OCI-LY7 (cell line): ENCODE measurements around the gene ADRB1. TPM values are rescaled to one million over a fixed set of nuclear protein-coding genes. Genes with fewer than 3 reads are reported as not detected.

Experiments
- BruUV-seq: library from RNA; stranded (reverse); fragments of 400-500 nt; replicated peaks from 2 replicates; lab custom pipeline; 2021; lab: Mats Ljungman, UMichigan
- CTCF ChIA-PET: fragments of 300-600 bp; sonication (Branson Sonifier 250); formaldehyde crosslinking; loops from one replicate; lab custom pipeline; 2022; ENCODE audit warnings: antibody characterized with exemption; ENCODE audit not compliant: unreplicated experiment; lab: Charles Lee
- POLR2A ChIA-PET: fragments of 300-600 bp; sonication (Branson Sonifier 250); formaldehyde crosslinking; loops from one replicate; lab custom pipeline; 2022; ENCODE audit warnings: antibody characterized with exemption; lab: Charles Lee
- DNase-seq: peaks from one replicate; pipeline ENCODE4 v3.0.0-alpha.2; 2015; ENCODE audit warnings: low spot score
- H2AFZ ChIP-seq: fragments of 200-600 bp; sonication (generic), shearing (Covaris generic); 2 replicates; pipeline ENCODE4 v1.6.1; 2014; ENCODE audit warnings: mild to moderate bottlenecking, antibody characterized with exemption, low read length, moderate library complexity
- H3K27ac ChIP-seq: fragments of 200-600 bp; sonication (generic); 2 replicates; pipeline ENCODE4 v1.5.1; 2014; ENCODE audit warnings: mixed run types, low read depth, mild to moderate bottlenecking, moderate library complexity, low read length, inconsistent platforms; ENCODE audit not compliant: poor library complexity, severe bottlenecking
- H3K36me3 ChIP-seq: fragments of 200-600 bp; sonication (generic); 2 replicates; pipeline ENCODE4 v1.6.1; 2014; ENCODE audit warnings: mild to moderate bottlenecking, antibody characterized with exemption, low read length, moderate library complexity, mixed read lengths; ENCODE audit not compliant: insufficient read depth
- H3K4me1 ChIP-seq: fragments of 200-600 bp; sonication (generic); 2 replicates; pipeline ENCODE4 v1.5.1; 2014; ENCODE audit warnings: mild to moderate bottlenecking, low read length; ENCODE audit not compliant: insufficient read depth, poor library complexity, severe bottlenecking
- H3K4me2 ChIP-seq: fragments of 200-600 bp; sonication (generic); 2 replicates; pipeline ENCODE4 v1.6.1; 2014; ENCODE audit warnings: mild to moderate bottlenecking, low read length
- H3K4me3 ChIP-seq: fragments of 200-600 bp; sonication (generic); 2 replicates; pipeline ENCODE4 v1.5.1; 2014; ENCODE audit warnings: mild to moderate bottlenecking, low read depth, low read length; ENCODE audit not compliant: poor library complexity, severe bottlenecking
- H3K79me2 ChIP-seq: fragments of 200-600 bp; sonication (generic); 2 replicates; pipeline ENCODE4 v1.6.1; 2016; ENCODE audit warnings: low read depth, mild to moderate bottlenecking, low read length, moderate library complexity, mixed read lengths; ENCODE audit not compliant: insufficient read depth
- H3K9me2 ChIP-seq: fragments of 200-600 bp; sonication (generic); 2 replicates; pipeline ENCODE4 v1.6.1; 2016; ENCODE audit warnings: mild to moderate bottlenecking, low read length, mixed read lengths; ENCODE audit not compliant: insufficient read depth
- H3K9me3 ChIP-seq: fragments of 200-600 bp; sonication (generic); 2 replicates; pipeline ENCODE4 v1.6.1; 2014; ENCODE audit warnings: mild to moderate bottlenecking, mixed run types, low read length, mixed read lengths
- H4K20me1 ChIP-seq: fragments of 200-600 bp; sonication (generic); 2 replicates; pipeline ENCODE4 v1.6.1; 2014; ENCODE audit warnings: mild to moderate bottlenecking, antibody characterized with exemption, low read length, moderate library complexity, mixed read lengths; ENCODE audit not compliant: insufficient read depth
- EZH2phosphoT487 ChIP-seq: fragments of 200-600 bp; sonication (generic); IDR thresholded peaks from 2 replicates; pipeline ENCODE4 v1.6.1; 2018; ENCODE audit warnings: low read depth, borderline replicate concordance, mild to moderate bottlenecking, mixed run types, antibody characterized with exemption, low read length, moderate library complexity, mixed read lengths
- intact Hi-C: fragments of 100-400 bp; cut with micrococcal nuclease; formaldehyde crosslinking; loops from one replicate; pipeline ENCODE4 v1.10.0; 2022; ENCODE audit not compliant: unreplicated experiment
- total RNA-seq, 2 experiments: library from RNA; depleted of rRNA in 1 of 2; stranded (reverse); fragments of >200 nt in 1 of 2; shearing (Covaris generic) in 1 of 2; gene quantifications; 2 replicates each; pipeline ENCODE4 v1.2.3, GENCODE V29; 2014 to 2022
- TF ChIP-seq, protein P1 (sequence below): fragments of 200-600 bp; sonication (generic); conservative IDR thresholded peaks from 2 replicates; pipeline ENCODE4 v1.5.1; 2014; ENCODE audit warnings: mild to moderate bottlenecking, antibody characterized with exemption, low read length, moderate library complexity, mixed read lengths

The ADRB1 gene
- total RNA-seq, 2 experiments from 2014 or later: 1.3 to 2.0 TPM

DNA sequence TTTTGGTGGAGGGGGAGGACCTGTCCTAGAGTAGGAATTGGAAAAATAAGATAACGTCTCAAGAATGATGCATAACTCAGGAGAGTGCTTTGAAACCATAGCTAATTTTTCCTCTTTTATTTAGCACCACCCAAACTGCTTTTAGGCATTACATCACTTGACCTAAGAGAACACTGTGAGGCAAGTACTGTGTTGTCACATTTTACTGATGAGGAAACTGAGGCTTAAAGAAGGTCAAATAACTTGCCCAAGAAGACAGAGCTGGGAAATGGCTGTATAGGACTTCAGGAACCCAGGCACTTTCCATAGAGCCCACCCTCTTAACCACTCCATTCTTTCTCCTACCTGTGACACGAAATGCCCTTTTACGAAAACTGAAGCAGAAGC, 21.4 kb downstream of the ADRB1 start:
- Histone ChIP-seq H3K4me2 (no peak overlapping the region), H3K27ac (no peak overlapping the region), H3K9me2 (no peaks in the 10 kb centered on the region), H2AFZ (no peak overlapping the region), H3K4me3 (no peak overlapping the region), H3K9me3 (no peaks in the 10 kb centered on the region), H3K4me1 (peaks cover 20% of the 10 kb centered on the region), H4K20me1 (no peaks in the 10 kb centered on the region), H3K36me3 (no peaks in the 10 kb centered on the region), H3K79me2 (no peaks in the 10 kb centered on the region)
- CTCF ChIA-PET: interaction anchor here (0.6 kb wide), 1 partner anchor 9 kb away, joined by 3 read pairs; no protein-coding TSS in a partner anchor
- TF ChIP-seq EZH2phosphoT487: no peak
- TF ChIP-seq, protein P1, sequence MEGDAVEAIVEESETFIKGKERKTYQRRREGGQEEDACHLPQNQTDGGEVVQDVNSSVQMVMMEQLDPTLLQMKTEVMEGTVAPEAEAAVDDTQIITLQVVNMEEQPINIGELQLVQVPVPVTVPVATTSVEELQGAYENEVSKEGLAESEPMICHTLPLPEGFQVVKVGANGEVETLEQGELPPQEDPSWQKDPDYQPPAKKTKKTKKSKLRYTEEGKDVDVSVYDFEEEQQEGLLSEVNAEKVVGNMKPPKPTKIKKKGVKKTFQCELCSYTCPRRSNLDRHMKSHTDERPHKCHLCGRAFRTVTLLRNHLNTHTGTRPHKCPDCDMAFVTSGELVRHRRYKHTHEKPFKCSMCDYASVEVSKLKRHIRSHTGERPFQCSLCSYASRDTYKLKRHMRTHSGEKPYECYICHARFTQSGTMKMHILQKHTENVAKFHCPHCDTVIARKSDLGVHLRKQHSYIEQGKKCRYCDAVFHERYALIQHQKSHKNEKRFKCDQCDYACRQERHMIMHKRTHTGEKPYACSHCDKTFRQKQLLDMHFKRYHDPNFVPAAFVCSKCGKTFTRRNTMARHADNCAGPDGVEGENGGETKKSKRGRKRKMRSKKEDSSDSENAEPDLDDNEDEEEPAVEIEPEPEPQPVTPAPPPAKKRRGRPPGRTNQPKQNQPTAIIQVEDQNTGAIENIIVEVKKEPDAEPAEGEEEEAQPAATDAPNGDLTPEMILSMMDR: no peak
- no peak for DNase-seq
- POLR2A ChIA-PET: interaction anchor here (0.7 to 3.3 kb wide), 2 partner anchors 9 to 142 kb away, joined by 3 to 15 read pairs; no protein-coding TSS in a partner anchor
- intact Hi-C loops: no loop called here
- no TSS peak for BruUV-seq

- Histone ChIP-seq H3K9me2 (no peaks in the 10 kb centered on the region), H3K9me3 (no peaks in the 10 kb centered on the region), H3K79me2 (no peaks in the 10 kb centered on the region), H3K4me2 (peak overlapping the region; percentile 35), H2AFZ (peak overlapping the region; percentile 49), H3K36me3 (no peaks in the 10 kb centered on the region), H4K20me1 (no peaks in the 10 kb centered on the region), H3K27ac (no peak overlapping the region), H3K4me3 (no peak overlapping the region), H3K4me1 (peaks cover 28% of the 10 kb centered on the region)
- TF ChIP-seq EZH2phosphoT487: no peak
- TF ChIP-seq, protein P1: no peak
- intact Hi-C loops: no loop called here
- DNase-seq: no peak
- ChIA-PET CTCF (no interaction called here), POLR2A (interaction anchor here (1.0 to 1.5 kb wide), 8 partner anchors 9 to 209 kb away, joined by 3 to 5 read pairs (median 3); no protein-coding TSS in a partner anchor)
- BruUV-seq: no TSS peak
Observed at GRCh38 chr10:114068054-114068707, 24.5 kb downstream of the ADRB1 start.

GRCh38 chr10:114070710-114071109, 27.0 kb downstream of the ADRB1 start:
- Histone ChIP-seq H3K27ac (no peak overlapping the region), H3K9me3 (no peaks in the 10 kb centered on the region), H3K4me2 (no peak overlapping the region), H3K4me1 (peaks cover 40% of the 10 kb centered on the region), H3K36me3 (no peaks in the 10 kb centered on the region), H3K79me2 (no peaks in the 10 kb centered on the region), H4K20me1 (no peaks in the 10 kb centered on the region), H2AFZ (peak overlapping the region; percentile 25; the same call in 1 of the 2 replicates), H3K4me3 (no peak overlapping the region), H3K9me2 (no peaks in the 10 kb centered on the region)
- intact Hi-C loops: no loop called here
- TF ChIP-seq, protein P1: no peak
- no peak for TF ChIP-seq EZH2phosphoT487
- BruUV-seq: no TSS peak
- DNase-seq: no peak
- ChIA-PET POLR2A (interaction anchor here (0.9 to 1.5 kb wide), 2 partner anchors 10 to 110 kb away, joined by 3 read pairs; no protein-coding TSS in a partner anchor), CTCF (no interaction called here)
